NCI-H1105 treated with DMSO at 0.1 percent for 48 hours (cell line): Measurements from ENCODE around the gene DHDH.
"Not testable (repeated sequence)": the region's sequence is repeated elsewhere in the genome, so short reads cannot be mapped to it uniquely, and the experiment has no call there.

Source experiments
- DNase-seq: peaks from one replicate; lab custom pipeline; 2025; lab: John Stamatoyannopoulos, UW

DHDH gene

GRCh38 chr19:48933382-48933932 is at the start of gene DHDH:
Gene DHDH (plus strand): TSS chr19:48933699. CDS start chr19:48933722, 23 bp downstream.
- DNase-seq: peak; percentile 96

GRCh38 chr19:48883726-48884125 is 49.8 kb upstream of the DHDH start:
- no peak for DNase-seq

GRCh38 chr19:48887861-48888612 is 45.5 kb upstream of the DHDH start:
- no peak for DNase-seq

GRCh38 chr19:48889496-48889895 is 44.0 kb upstream of the DHDH start:
- not testable (repeated sequence) for DNase-seq

GRCh38 chr19:48890551-48890950 is 42.9 kb upstream of the DHDH start:
- no peak for DNase-seq

- no peak for DNase-seq
These were observed 38.3 kb upstream of the DHDH start for GRCh38 chr19:48895226-48895625.

GRCh38 chr19:48896191-48896720 is 37.2 kb upstream of the DHDH start:
- DNase-seq: no peak

- DNase-seq: no peak
These were observed 36.3 kb upstream of the DHDH start for GRCh38 chr19:48897181-48897580.

- not testable (repeated sequence) for DNase-seq
These were observed 34.1 kb upstream of the DHDH start for GRCh38 chr19:48899386-48899749.

- peak; percentile 97 for DNase-seq
These were observed 33.6 kb upstream of the DHDH start, which contains the start of gene NUCB1 for GRCh38 chr19:48899781-48900476. Gene NUCB1 (plus strand): TSS chr19:48900312. CDS start chr19:48900797, 485 bp downstream.

- DNase-seq: no peak
These were observed 32.8 kb upstream of the DHDH start for GRCh38 chr19:48900477-48901406.

- not testable (repeated sequence) for DNase-seq
These were observed 31.2 kb upstream of the DHDH start for GRCh38 chr19:48902291-48902690.

GRCh38 chr19:48903788-48904187 is 29.7 kb upstream of the DHDH start:
- DNase-seq: not testable (repeated sequence)

GRCh38 chr19:48905664-48906063 is 27.8 kb upstream of the DHDH start:
- DNase-seq: no peak

GRCh38 chr19:48906324-48906723 is 27.2 kb upstream of the DHDH start:
- DNase-seq: no peak

- DNase-seq: no peak
These were observed 25.8 kb upstream of the DHDH start for GRCh38 chr19:48907671-48908070.

- DNase-seq: not testable (repeated sequence)
These were observed 23.9 kb upstream of the DHDH start for GRCh38 chr19:48909424-48910077.

GRCh38 chr19:48910803-48911202 is 22.7 kb upstream of the DHDH start:
- no peak for DNase-seq

- DNase-seq: no peak
These were observed 20.2 kb upstream of the DHDH start for GRCh38 chr19:48913114-48913889.

- no peak for DNase-seq
These were observed 19.3 kb upstream of the DHDH start for GRCh38 chr19:48914181-48914580.
